SK-N-SH treated with all-trans-retinoic acid at 6 μM for 48 hours (cell line): ENCODE data around the gene TTC33.

Experiments
- ATAC-seq: fragments of 200-7000 bp; cut with Tn5 transposase; 3 replicates; pipeline ENCODE4 v1.9.1; 2020; ENCODE audit warnings: mild to moderate bottlenecking, moderate library complexity
- ARNTL ChIP-seq: fragments of 450-650 bp; formaldehyde crosslinking; IDR thresholded peaks from 2 replicates; pipeline ENCODE4 v1.5.0; 2020; ENCODE audit warnings: low read depth, mild to moderate bottlenecking, moderate library complexity, borderline replicate concordance
- BACH2 ChIP-seq: fragments of 250-450 bp; sonication (Bioruptor Pico); IDR thresholded peaks from 2 replicates; pipeline ENCODE4 v1.9.0; 2021; ENCODE audit warnings: mild to moderate bottlenecking, borderline replicate concordance
- CSDC2 ChIP-seq: fragments of 250-450 bp; sonication (Bioruptor Pico); IDR thresholded peaks from 2 replicates; pipeline ENCODE4 v1.5.0; 2020; ENCODE audit warnings: mild to moderate bottlenecking, moderate library complexity
- ESRRG ChIP-seq: fragments of 250-450 bp; sonication (Bioruptor Pico); IDR thresholded peaks from 2 replicates; pipeline ENCODE4 v1.6.1; 2021; ENCODE audit warnings: mild to moderate bottlenecking
- GLIS3 ChIP-seq: fragments of 250-450 bp; sonication (Bioruptor Pico); IDR thresholded peaks from 2 replicates; pipeline ENCODE4 v1.5.0; 2020; ENCODE audit warnings: mild to moderate bottlenecking, moderate library complexity
- ISL1 ChIP-seq: fragments of 250-450 bp; sonication (Bioruptor Pico); IDR thresholded peaks from 2 replicates; pipeline ENCODE4 v2.1.2; 2022; ENCODE audit warnings: mild to moderate bottlenecking, moderate library complexity
- OSR1 ChIP-seq: fragments of 250-450 bp; sonication (Bioruptor Pico); IDR thresholded peaks from 2 replicates; pipeline ENCODE4 v1.8.0; 2022; ENCODE audit warnings: moderate library complexity, mild to moderate bottlenecking, inconsistent platforms
- PPARA ChIP-seq: fragments of 250-450 bp; sonication (Bioruptor Pico); IDR thresholded peaks from 2 replicates; pipeline ENCODE4 v1.5.0; 2020; ENCODE audit warnings: mild to moderate bottlenecking, borderline replicate concordance
- RARB ChIP-seq: fragments of 250-450 bp; sonication (Bioruptor Pico); IDR thresholded peaks from 2 replicates; pipeline ENCODE4 v1.8.0; 2021; ENCODE audit warnings: mild to moderate bottlenecking, moderate library complexity
- SNAI2 ChIP-seq: fragments of 250-450 bp; sonication (Bioruptor Pico); IDR thresholded peaks from 2 replicates; pipeline ENCODE4 v1.5.0; 2020; ENCODE audit warnings: mild to moderate bottlenecking, moderate library complexity
- TCF4 ChIP-seq: fragments of 250-450 bp; sonication (Bioruptor Pico); IDR thresholded peaks from 2 replicates; pipeline ENCODE4 v1.8.0; 2021; ENCODE audit warnings: mild to moderate bottlenecking, moderate library complexity, borderline replicate concordance
- TOX ChIP-seq: fragments of 250-450 bp; sonication (Bioruptor Pico); IDR thresholded peaks from 2 replicates; pipeline ENCODE4 v1.8.0; 2021; ENCODE audit warnings: mild to moderate bottlenecking, moderate library complexity, borderline replicate concordance
- ZC3H10 ChIP-seq: fragments of 250-450 bp; sonication (Bioruptor Pico); IDR thresholded peaks from 2 replicates; pipeline ENCODE4 v1.5.1; 2021; ENCODE audit warnings: mild to moderate bottlenecking, moderate library complexity
- ZFP3 ChIP-seq: fragments of 250-450 bp; sonication (Bioruptor Pico); IDR thresholded peaks from 2 replicates; pipeline ENCODE4 v1.5.0; 2020; ENCODE audit warnings: mild to moderate bottlenecking, moderate library complexity
- ZFP30 ChIP-seq: fragments of 450-650 bp; formaldehyde crosslinking; IDR thresholded peaks from 2 replicates; pipeline ENCODE4 v1.5.0; 2022; ENCODE audit warnings: mild to moderate bottlenecking, moderate library complexity
- ZNF565 ChIP-seq: fragments of 450-650 bp; formaldehyde crosslinking; conservative IDR thresholded peaks from 2 replicates; pipeline ENCODE4 v1.5.0; 2020; ENCODE audit warnings: low read depth, mild to moderate bottlenecking, moderate library complexity
- ZNF70 ChIP-seq: fragments of 450-650 bp; formaldehyde crosslinking; IDR thresholded peaks from 2 replicates; pipeline ENCODE4 v1.5.0; 2020; ENCODE audit warnings: mild to moderate bottlenecking, moderate library complexity
- ZNF8 ChIP-seq: fragments of 450-650 bp; formaldehyde crosslinking; IDR thresholded peaks from 2 replicates; pipeline ENCODE4 v1.5.0; 2020; ENCODE audit warnings: mild to moderate bottlenecking, moderate library complexity
- TF ChIP-seq, protein P1 (sequence below): fragments of 250-450 bp; sonication (Bioruptor Pico); IDR thresholded peaks from 2 replicates; pipeline ENCODE4 v1.8.0; 2020; ENCODE audit warnings: mild to moderate bottlenecking, moderate library complexity, borderline replicate concordance
- TF ChIP-seq, protein P2 (sequence below): fragments of 250-450 bp; sonication (Bioruptor Pico); IDR thresholded peaks from 2 replicates; pipeline ENCODE4 v1.5.0; 2020; ENCODE audit warnings: mild to moderate bottlenecking, moderate library complexity
- TF ChIP-seq, protein P3 (sequence below): fragments of 250-450 bp; sonication (Bioruptor Pico); IDR thresholded peaks from 2 replicates; pipeline ENCODE4 v1.5.1; 2021; ENCODE audit warnings: mild to moderate bottlenecking, moderate library complexity
- TF ChIP-seq, protein P4 (sequence below): fragments of 250-450 bp; sonication (Bioruptor Pico); IDR thresholded peaks from 2 replicates; pipeline ENCODE4 v1.8.0; 2021; ENCODE audit warnings: low read depth, mild to moderate bottlenecking, moderate library complexity, borderline replicate concordance
- TF ChIP-seq, protein P5 (sequence below): fragments of 250-450 bp; sonication (Bioruptor Pico); IDR thresholded peaks from 2 replicates; pipeline ENCODE4 v1.5.1; 2020; ENCODE audit warnings: low read depth, mild to moderate bottlenecking, moderate library complexity

The TTC33 gene

DNA sequence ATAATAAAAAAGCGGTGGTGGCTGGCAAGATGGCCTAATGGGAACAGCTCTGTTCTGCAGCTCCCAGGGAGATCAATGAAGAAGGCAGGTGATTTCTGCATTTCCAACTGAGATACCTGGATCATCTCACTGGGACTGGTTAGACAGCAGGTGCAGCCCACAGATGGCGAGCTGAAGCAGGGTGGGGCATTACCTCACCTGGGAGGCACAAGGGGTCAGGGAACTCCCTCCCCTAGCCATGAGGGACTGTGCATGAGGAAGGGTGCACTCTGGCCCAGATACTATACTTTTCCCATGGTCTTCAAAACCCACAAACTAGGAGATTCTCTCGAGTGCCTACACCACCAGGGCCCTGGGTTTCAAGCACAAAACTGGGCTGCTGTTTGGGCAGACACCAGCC lies 121.6 kb downstream of the TTC33 start:
- ATAC-seq: no peak
- TF ChIP-seq ZFP3 (CRISPR knock-in tag) (no peak), ZNF565 (no peak), TOX (CRISPR knock-in tag) (no peak), BACH2 (CRISPR knock-in tag) (no peak), ARNTL (CRISPR knock-in tag) (no peak), PPARA (CRISPR knock-in tag) (no peak), GLIS3 (CRISPR knock-in tag) (no peak), RARB (CRISPR knock-in tag) (no peak), ISL1 (no peak), TCF4 (no peak), OSR1 (CRISPR knock-in tag) (no peak)

DNA sequence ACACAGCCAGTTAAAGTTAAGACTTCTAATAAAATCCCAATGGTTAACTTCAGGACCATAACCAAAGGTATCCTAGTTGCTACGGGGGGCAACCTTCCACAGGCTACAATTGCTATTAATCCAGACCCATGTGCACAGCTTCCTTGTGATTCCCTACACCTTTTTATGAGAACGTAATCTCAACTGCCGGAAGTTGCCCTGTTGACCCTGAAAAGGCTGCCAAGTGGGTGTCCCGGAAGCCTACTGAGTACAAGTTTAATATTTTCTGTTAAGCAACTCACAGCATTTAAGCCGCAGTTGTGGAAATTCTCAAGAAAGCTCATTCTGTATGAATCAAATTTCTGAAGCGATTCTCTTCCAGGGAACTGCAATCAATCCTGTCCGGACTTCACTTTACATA lies 124.5 kb downstream of the TTC33 start:
- TF ChIP-seq ESRRG: no peak
- TF ChIP-seq, protein P1, sequence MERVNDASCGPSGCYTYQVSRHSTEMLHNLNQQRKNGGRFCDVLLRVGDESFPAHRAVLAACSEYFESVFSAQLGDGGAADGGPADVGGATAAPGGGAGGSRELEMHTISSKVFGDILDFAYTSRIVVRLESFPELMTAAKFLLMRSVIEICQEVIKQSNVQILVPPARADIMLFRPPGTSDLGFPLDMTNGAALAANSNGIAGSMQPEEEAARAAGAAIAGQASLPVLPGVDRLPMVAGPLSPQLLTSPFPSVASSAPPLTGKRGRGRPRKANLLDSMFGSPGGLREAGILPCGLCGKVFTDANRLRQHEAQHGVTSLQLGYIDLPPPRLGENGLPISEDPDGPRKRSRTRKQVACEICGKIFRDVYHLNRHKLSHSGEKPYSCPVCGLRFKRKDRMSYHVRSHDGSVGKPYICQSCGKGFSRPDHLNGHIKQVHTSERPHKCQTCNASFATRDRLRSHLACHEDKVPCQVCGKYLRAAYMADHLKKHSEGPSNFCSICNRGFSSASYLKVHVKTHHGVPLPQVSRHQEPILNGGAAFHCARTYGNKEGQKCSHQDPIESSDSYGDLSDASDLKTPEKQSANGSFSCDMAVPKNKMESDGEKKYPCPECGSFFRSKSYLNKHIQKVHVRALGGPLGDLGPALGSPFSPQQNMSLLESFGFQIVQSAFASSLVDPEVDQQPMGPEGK (CRISPR knock-in tag): no peak
- TF ChIP-seq BACH2 (CRISPR knock-in tag): no peak
- TF ChIP-seq TCF4: no peak
- no peak for TF ChIP-seq PPARA (CRISPR knock-in tag)
- TF ChIP-seq ARNTL (CRISPR knock-in tag): no peak
- TF ChIP-seq, protein P2, sequence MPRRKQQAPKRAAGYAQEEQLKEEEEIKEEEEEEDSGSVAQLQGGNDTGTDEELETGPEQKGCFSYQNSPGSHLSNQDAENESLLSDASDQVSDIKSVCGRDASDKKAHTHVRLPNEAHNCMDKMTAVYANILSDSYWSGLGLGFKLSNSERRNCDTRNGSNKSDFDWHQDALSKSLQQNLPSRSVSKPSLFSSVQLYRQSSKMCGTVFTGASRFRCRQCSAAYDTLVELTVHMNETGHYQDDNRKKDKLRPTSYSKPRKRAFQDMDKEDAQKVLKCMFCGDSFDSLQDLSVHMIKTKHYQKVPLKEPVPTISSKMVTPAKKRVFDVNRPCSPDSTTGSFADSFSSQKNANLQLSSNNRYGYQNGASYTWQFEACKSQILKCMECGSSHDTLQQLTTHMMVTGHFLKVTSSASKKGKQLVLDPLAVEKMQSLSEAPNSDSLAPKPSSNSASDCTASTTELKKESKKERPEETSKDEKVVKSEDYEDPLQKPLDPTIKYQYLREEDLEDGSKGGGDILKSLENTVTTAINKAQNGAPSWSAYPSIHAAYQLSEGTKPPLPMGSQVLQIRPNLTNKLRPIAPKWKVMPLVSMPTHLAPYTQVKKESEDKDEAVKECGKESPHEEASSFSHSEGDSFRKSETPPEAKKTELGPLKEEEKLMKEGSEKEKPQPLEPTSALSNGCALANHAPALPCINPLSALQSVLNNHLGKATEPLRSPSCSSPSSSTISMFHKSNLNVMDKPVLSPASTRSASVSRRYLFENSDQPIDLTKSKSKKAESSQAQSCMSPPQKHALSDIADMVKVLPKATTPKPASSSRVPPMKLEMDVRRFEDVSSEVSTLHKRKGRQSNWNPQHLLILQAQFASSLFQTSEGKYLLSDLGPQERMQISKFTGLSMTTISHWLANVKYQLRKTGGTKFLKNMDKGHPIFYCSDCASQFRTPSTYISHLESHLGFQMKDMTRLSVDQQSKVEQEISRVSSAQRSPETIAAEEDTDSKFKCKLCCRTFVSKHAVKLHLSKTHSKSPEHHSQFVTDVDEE (CRISPR knock-in tag): no peak
- TF ChIP-seq ZNF8 (CRISPR knock-in tag): no peak
- TF ChIP-seq TOX (CRISPR knock-in tag): no peak
- TF ChIP-seq ZFP3 (CRISPR knock-in tag): no peak
- TF ChIP-seq, protein P3, sequence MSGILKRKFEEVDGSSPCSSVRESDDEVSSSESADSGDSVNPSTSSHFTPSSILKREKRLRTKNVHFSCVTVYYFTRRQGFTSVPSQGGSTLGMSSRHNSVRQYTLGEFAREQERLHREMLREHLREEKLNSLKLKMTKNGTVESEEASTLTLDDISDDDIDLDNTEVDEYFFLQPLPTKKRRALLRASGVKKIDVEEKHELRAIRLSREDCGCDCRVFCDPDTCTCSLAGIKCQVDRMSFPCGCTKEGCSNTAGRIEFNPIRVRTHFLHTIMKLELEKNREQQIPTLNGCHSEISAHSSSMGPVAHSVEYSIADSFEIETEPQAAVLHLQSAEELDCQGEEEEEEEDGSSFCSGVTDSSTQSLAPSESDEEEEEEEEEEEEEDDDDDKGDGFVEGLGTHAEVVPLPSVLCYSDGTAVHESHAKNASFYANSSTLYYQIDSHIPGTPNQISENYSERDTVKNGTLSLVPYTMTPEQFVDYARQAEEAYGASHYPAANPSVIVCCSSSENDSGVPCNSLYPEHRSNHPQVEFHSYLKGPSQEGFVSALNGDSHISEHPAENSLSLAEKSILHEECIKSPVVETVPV (CRISPR knock-in tag): no peak
- no peak for TF ChIP-seq SNAI2
- no peak for TF ChIP-seq ZC3H10 (CRISPR knock-in tag)
- TF ChIP-seq ZNF565: no peak
- TF ChIP-seq ISL1: no peak
- no peak for TF ChIP-seq RARB (CRISPR knock-in tag)
- no peak for TF ChIP-seq ZFP30 (CRISPR knock-in tag)
- no peak for TF ChIP-seq ZNF70 (CRISPR knock-in tag)
- TF ChIP-seq, protein P4, sequence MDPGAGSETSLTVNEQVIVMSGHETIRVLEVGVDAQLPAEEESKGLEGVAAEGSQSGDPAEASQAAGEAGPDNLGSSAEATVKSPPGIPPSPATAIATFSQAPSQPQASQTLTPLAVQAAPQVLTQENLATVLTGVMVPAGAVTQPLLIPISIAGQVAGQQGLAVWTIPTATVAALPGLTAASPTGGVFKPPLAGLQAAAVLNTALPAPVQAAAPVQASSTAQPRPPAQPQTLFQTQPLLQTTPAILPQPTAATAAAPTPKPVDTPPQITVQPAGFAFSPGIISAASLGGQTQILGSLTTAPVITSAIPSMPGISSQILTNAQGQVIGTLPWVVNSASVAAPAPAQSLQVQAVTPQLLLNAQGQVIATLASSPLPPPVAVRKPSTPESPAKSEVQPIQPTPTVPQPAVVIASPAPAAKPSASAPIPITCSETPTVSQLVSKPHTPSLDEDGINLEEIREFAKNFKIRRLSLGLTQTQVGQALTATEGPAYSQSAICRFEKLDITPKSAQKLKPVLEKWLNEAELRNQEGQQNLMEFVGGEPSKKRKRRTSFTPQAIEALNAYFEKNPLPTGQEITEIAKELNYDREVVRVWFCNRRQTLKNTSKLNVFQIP: no peak
- TF ChIP-seq, protein P5, sequence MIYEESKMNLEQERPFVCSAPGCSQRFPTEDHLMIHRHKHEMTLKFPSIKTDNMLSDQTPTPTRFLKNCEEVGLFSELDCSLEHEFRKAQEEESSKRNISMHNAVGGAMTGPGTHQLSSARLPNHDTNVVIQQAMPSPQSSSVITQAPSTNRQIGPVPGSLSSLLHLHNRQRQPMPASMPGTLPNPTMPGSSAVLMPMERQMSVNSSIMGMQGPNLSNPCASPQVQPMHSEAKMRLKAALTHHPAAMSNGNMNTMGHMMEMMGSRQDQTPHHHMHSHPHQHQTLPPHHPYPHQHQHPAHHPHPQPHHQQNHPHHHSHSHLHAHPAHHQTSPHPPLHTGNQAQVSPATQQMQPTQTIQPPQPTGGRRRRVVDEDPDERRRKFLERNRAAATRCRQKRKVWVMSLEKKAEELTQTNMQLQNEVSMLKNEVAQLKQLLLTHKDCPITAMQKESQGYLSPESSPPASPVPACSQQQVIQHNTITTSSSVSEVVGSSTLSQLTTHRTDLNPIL (CRISPR knock-in tag): no peak
- ATAC-seq: no peak

DNA sequence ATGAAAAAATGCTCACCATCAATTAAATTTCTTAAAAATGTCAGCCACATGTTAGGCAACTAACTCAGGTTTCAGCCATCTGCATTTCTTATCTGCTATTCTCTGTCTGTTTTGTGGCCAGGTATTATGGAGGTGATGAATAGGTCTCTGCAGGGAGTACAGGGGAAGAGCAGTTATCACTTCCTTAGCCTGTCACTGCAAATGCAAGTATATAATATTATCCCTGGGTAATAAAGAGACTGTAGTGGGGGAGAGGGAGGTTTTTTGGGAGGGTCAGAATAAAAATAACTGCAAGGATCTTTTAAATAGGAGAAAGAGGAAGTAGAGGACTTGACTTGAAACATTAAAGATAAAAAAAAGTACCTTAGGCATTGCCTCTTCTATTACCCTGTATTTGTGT lies 125.6 kb downstream of the TTC33 start:
- ATAC-seq: no peak
- no peak for TF ChIP-seq GLIS3 (CRISPR knock-in tag)
- no peak for TF ChIP-seq TCF4
- TF ChIP-seq BACH2 (CRISPR knock-in tag): no peak
- no peak for TF ChIP-seq SNAI2
- no peak for TF ChIP-seq ZNF8 (CRISPR knock-in tag)
- TF ChIP-seq CSDC2: no peak
- TF ChIP-seq TOX (CRISPR knock-in tag): no peak
- no peak for TF ChIP-seq RARB (CRISPR knock-in tag)
- TF ChIP-seq PPARA (CRISPR knock-in tag): no peak
- TF ChIP-seq, protein P1 (CRISPR knock-in tag): no peak
